HCT116 (cell line): Measurements from ENCODE around the gene INHBA.

Experiments
- CTCF ChIP-seq, 3 experiments: fragments of 200-600 bp in 1 of 3; sonication (generic) in 1 of 3; IDR thresholded peaks in 2 of 3; conservative IDR thresholded peaks in 1 of 3; 2 replicates each; pipeline ENCODE4 v1.5.1; 2012 to 2017; ENCODE audit warnings: low read depth in 2 of 3, low read length in 2 of 3, antibody characterized with exemption in 1 of 3, borderline replicate concordance in 1 of 3, control low read depth in 1 of 3, mild to moderate bottlenecking in 1 of 3, mixed read lengths in 1 of 3, mixed run types in 1 of 3, moderate library complexity in 1 of 3; ENCODE audit not compliant: insufficient read depth in 1 of 3
- EGR1 ChIP-seq: IDR thresholded peaks from 2 replicates; pipeline ENCODE4 v1.6.1; 2012; ENCODE audit warnings: low read depth
- EZH2 ChIP-seq: fragments of 200-600 bp; sonication (generic); IDR thresholded peaks from 2 replicates; pipeline ENCODE4 v1.6.1; 2017; ENCODE audit warnings: antibody characterized with exemption, mixed run types
- FOSL1 ChIP-seq: IDR thresholded peaks from 2 replicates; pipeline ENCODE4 v1.6.1; 2012; ENCODE audit warnings: low read depth
- POLR2A ChIP-seq: IDR thresholded peaks from 2 replicates; pipeline ENCODE4 v1.7.0; 2011; ENCODE audit warnings: borderline replicate concordance; ENCODE audit not compliant: insufficient read depth, insufficient read length; ENCODE audit errors: extremely low read depth
- POLR2AphosphoS5 ChIP-seq: IDR thresholded peaks from 2 replicates; pipeline ENCODE4 v1.6.1; 2011; ENCODE audit warnings: mild to moderate bottlenecking, low read depth, low read length, moderate library complexity
- YY1 ChIP-seq: IDR thresholded peaks from 2 replicates; pipeline ENCODE4 v1.6.1; 2011; ENCODE audit warnings: low read length, low read depth, moderate library complexity, mild to moderate bottlenecking; ENCODE audit not compliant: insufficient replicate concordance; ENCODE audit errors: extremely low read depth
- ZNF274 ChIP-seq: fragments of 200-500 bp; sonication (Bioruptor generic); IDR thresholded peaks from 2 replicates; pipeline ENCODE4 v1.6.1; 2014; ENCODE audit warnings: mild to moderate bottlenecking, low read depth, low read length, inconsistent platforms

GRCh38 chr7:41679566-41679965, 23.3 kb downstream of the INHBA start:
- TF ChIP-seq EGR1, result no peak
- TF ChIP-seq EZH2, result no peak
- TF ChIP-seq YY1, result no peak
- no peak for TF ChIP-seq POLR2AphosphoS5
- no peak for TF ChIP-seq ZNF274
- no peak for TF ChIP-seq POLR2A
- no peak for TF ChIP-seq CTCF (IDR thresholded peaks at IDR 0.05 in 2 of 3, conservative IDR thresholded peaks at IDR 0.05 in 1 of 3; ENCODE audit: borderline replicate concordance in 1 of 3, insufficient read depth in 1 of 3, low read depth in 2 of 3, low read length in 2 of 3)
- TF ChIP-seq FOSL1, result no peak
